K562 (cell line): ENCODE measurements around the gene GPR37L1. TPM values are rescaled to one million over a fixed set of nuclear protein-coding genes. Genes with fewer than 3 reads are reported as not detected.
A peak's percentile ranks its signal among the peaks of the same experiment; 100 is the strongest.

Experiments
- CBX5 ChIP-seq: IDR thresholded peaks from 2 replicates; pipeline ENCODE4 v1.6.1; 2014; ENCODE audit warnings: low read depth, borderline replicate concordance
- GATAD2A ChIP-seq: fragments of 450-650 bp; IDR thresholded peaks from 2 replicates; pipeline ENCODE4 v1.6.1; 2017
- JUND ChIP-seq, 2 experiments: IDR thresholded peaks; 2 replicates in 1 of 2; 3 replicates in 1 of 2; pipeline ENCODE4 v1.6.1; 2011; ENCODE audit warnings: borderline replicate concordance in 2 of 2, low read depth in 2 of 2, low read length in 2 of 2, improper control_type of control experiment in 1 of 2, missing biosample characterization in 1 of 2, missing genetic modification characterization in 1 of 2, missing genetic modification reagents in 1 of 2
- KAT7 ChIP-seq: sonication (generic); formaldehyde crosslinking; IDR thresholded peaks from 2 replicates; pipeline ENCODE4 v1.8.0; 2022; ENCODE audit warnings: missing genetic modification reagents, mild to moderate bottlenecking, borderline replicate concordance
- L3MBTL2 ChIP-seq: fragments of 450-650 bp; IDR thresholded peaks from 2 replicates; pipeline ENCODE4 v1.6.1; 2016; ENCODE audit warnings: mild to moderate bottlenecking, moderate library complexity
- LCOR ChIP-seq: sonication (generic); formaldehyde crosslinking; IDR thresholded peaks from 2 replicates; pipeline ENCODE4 v1.8.0; 2022; ENCODE audit warnings: mild to moderate bottlenecking, missing genetic modification reagents
- MAZ ChIP-seq, 2 experiments: fragments of 450-650 bp in 1 of 2; sonication (generic) in 1 of 2; formaldehyde crosslinking; IDR thresholded peaks in 1 of 2; conservative IDR thresholded peaks in 1 of 2; 2 replicates each; pipeline versions ENCODE4 v1.4.0 to v1.5.0; 2020; ENCODE audit warnings: mild to moderate bottlenecking in 1 of 2, missing genetic modification reagents in 1 of 2
- MYNN ChIP-seq, 2 experiments: sonication (generic); formaldehyde crosslinking in 1 of 2; IDR thresholded peaks; 2 replicates each; pipeline versions ENCODE4 v1.5.0 to v1.6.1; 2016 to 2020; ENCODE audit warnings: antibody characterized with exemption in 1 of 2, missing genetic modification reagents in 1 of 2
- NEUROD1 ChIP-seq: fragments of 150-350 bp; IDR thresholded peaks from 2 replicates; pipeline ENCODE4 v1.6.1; 2014; ENCODE audit warnings: borderline replicate concordance, low read length, low read depth; ENCODE audit not compliant: partially characterized antibody
- PHF21A ChIP-seq: fragments of 450-650 bp; IDR thresholded peaks from 2 replicates; pipeline ENCODE4 v1.6.1; 2017; ENCODE audit warnings: low read depth, borderline replicate concordance
- POLR2G ChIP-seq: fragments of 200-400 bp; formaldehyde crosslinking; IDR thresholded peaks from 2 replicates; pipeline ENCODE4 v1.6.1; 2017; ENCODE audit warnings: low read depth, mild to moderate bottlenecking, antibody characterized with exemption, low read length, moderate library complexity
- RCOR1 ChIP-seq, 2 experiments: IDR thresholded peaks; 2 replicates each; pipeline ENCODE4 v1.6.1; 2012; ENCODE audit warnings: low read depth in 2 of 2, low read length in 2 of 2, borderline replicate concordance in 1 of 2, improper control_type of control experiment in 1 of 2
- TAF1 ChIP-seq: IDR thresholded peaks from 2 replicates; pipeline ENCODE4 v1.6.1; 2011; ENCODE audit warnings: mild to moderate bottlenecking, low read length, moderate library complexity; ENCODE audit not compliant: insufficient read depth, control insufficient read depth, severe bottlenecking; ENCODE audit errors: extremely low read depth
- TCF7L2 ChIP-seq: fragments of 150-350 bp; IDR thresholded peaks from 2 replicates; pipeline ENCODE4 v1.6.1; 2016; ENCODE audit warnings: low read depth, mild to moderate bottlenecking, low read length, moderate library complexity
- ZNF407 ChIP-seq: fragments of 450-650 bp; IDR thresholded peaks from 2 replicates; pipeline ENCODE4 v1.6.1; 2016; ENCODE audit warnings: low read depth
- ZNF445 ChIP-seq: fragments of 250-450 bp; sonication (Bioruptor Pico); IDR thresholded peaks from 2 replicates; pipeline ENCODE4 v1.4.0; 2020; ENCODE audit warnings: low read depth, mild to moderate bottlenecking, moderate library complexity
- ZNF830 ChIP-seq: fragments of 250-450 bp; sonication (Bioruptor Pico); IDR thresholded peaks from 2 replicates; pipeline ENCODE4 v1.5.0; 2021; ENCODE audit warnings: mild to moderate bottlenecking
- ZSCAN32 ChIP-seq: fragments of 450-650 bp; formaldehyde crosslinking; IDR thresholded peaks from 2 replicates; pipeline ENCODE4 v1.4.0; 2020; ENCODE audit warnings: mild to moderate bottlenecking, moderate library complexity
- polyA plus RNA-seq, 8 experiments: library from polyadenylated mRNA; depleted of rRNA in 4 of 8; stranded (reverse) in 5 of 8; unstranded in 3 of 8; fragments of >200 nt; fragmentation: Nextera tagmentation in 2 of 8; fragmentation: Illumina TruSeq in 1 of 8; extraction: Ambion mirVana in 2 of 8; extraction: Trizol in 1 of 8; gene quantifications; 2 replicates each; pipeline versions ENCODE4 v1.2.1 to v1.2.3, GENCODE V29; 2011 to 2014; ENCODE audit warnings: inconsistent platforms in 1 of 8, missing spikeins in 1 of 8
- total RNA-seq, 7 experiments: library from RNA; depleted of rRNA in 6 of 7; stranded (reverse); fragments of >200 nt in 6 of 7; fragmentation: Illumina TruSeq in 2 of 7; extraction: Trizol in 2 of 7; gene quantifications; 2 replicates each; pipeline versions ENCODE4 v1.2.1 to v1.2.3, GENCODE V29; 2011 to 2021; ENCODE audit warnings: low replicate concordance in 1 of 7

The GPR37L1 gene
- total and polyA plus RNA-seq, 9 of the 15 experiments (the other 6 are each of a cell fraction or from before 2014, with no cell fraction given), result not detected

GRCh38 chr1:202106340-202107254, 16.1 kb upstream of the GPR37L1 start (continued):
- TF ChIP-seq ZNF407 (no peak), KAT7 (0 out of 2 replicates have a peak, but pooled peaks have one; percentile 16), PHF21A (peak; percentile 55; the same call in 1 of the 2 replicates), L3MBTL2 (peak; percentile 7; the same call in 1 of the 2 replicates), RCOR1 (IDR thresholded peaks at IDR 0.05; ENCODE audit: borderline replicate concordance in 1 of 2, low read depth in 2 of 2, low read length in 2 of 2) (peak; percentile 7 to 81; a peak in 2 of 4 replicates), ZSCAN32 (no peak), GATAD2A (0 out of 2 replicates have a peak, but pooled peaks have one; percentile 41), NEUROD1 (peak; percentile 73), ZNF830 (CRISPR knock-in tag) (no peak), CBX5 (no peak), JUND (IDR thresholded peaks at IDR 0.05; ENCODE audit: borderline replicate concordance, low read depth, low read length) (peak; percentile 96), JUND (tag; IDR thresholded peaks at IDR 0.05; ENCODE audit: borderline replicate concordance, low read depth, low read length) (peak; percentile 55; the same call in 1 of the 3 replicates), POLR2G (no peak), ZNF445 (CRISPR knock-in tag) (no peak), MAZ (CRISPR knock-in tag; conservative IDR thresholded peaks at IDR 0.05 in 1 of 2, IDR thresholded peaks at IDR 0.05 in 1 of 2) (peak in 1 of 2 experiments; percentile 28; a peak in 2 of 4 replicates), TAF1 (no peak), LCOR (CRISPR knock-in tag) (no peak), TCF7L2 (no peak), MYNN (IDR thresholded peaks at IDR 0.05) (peak; percentile 88), MYNN (CRISPR knock-in tag; IDR thresholded peaks at IDR 0.05) (no peak)
